Motor neuron (in vitro differentiated cells): ENCODE data around the gene IL34. TPM values are rescaled to one million over a fixed set of nuclear protein-coding genes. Genes with fewer than 3 reads are reported as not detected.

Experiments used
- ATAC-seq, 8 experiments: fragments of 200-7000 bp; cut with Tn5 transposase; replicated peaks in 6 of 8; 2 replicates each; pipeline ENCODE4 v1.8.0; 2021; ENCODE audit warnings: mild to moderate bottlenecking in 8 of 8, moderate library complexity in 8 of 8
- H3K27ac ChIP-seq, 2 donors: fragments of 250-450 bp; sonication (Bioruptor Pico); 2 replicates each; pipeline ENCODE4 v1.9.0; 2021; ENCODE audit warnings: antibody characterized with exemption in 2 of 2, mild to moderate bottlenecking in 2 of 2, moderate library complexity in 1 of 2
- H3K4me1 ChIP-seq, 2 donors: fragments of 250-450 bp; sonication (Bioruptor Pico); replicated peaks in 1 of 2; 2 replicates each; pipeline ENCODE4 v1.6.1; 2021; ENCODE audit warnings: antibody characterized with exemption in 2 of 2, mild to moderate bottlenecking in 2 of 2, moderate library complexity in 1 of 2
- H3K4me3 ChIP-seq, 5 donors: fragments of 250-450 bp; sonication (Bioruptor Pico); 2 replicates each; pipeline ENCODE4 v1.9.0; 2021; ENCODE audit warnings: antibody characterized with exemption in 5 of 5, mild to moderate bottlenecking in 5 of 5, moderate library complexity in 4 of 5
- WGBS, 10 experiments: fragments of 450-650 bp; shearing (Covaris generic); methylation state at CpG; one replicate each; pipeline ENCODE4 v1.0.0; 2022; 5-methylcytosine and 5-hydroxymethylcytosine counted together
- in situ Hi-C, 9 experiments: fragments of 400-800 bp; cut with MboI; loops; one replicate each; pipeline ENCODE4 v1.15.0; 2021; ENCODE audit warnings: low sequenced_read_pairs in 9 of 9, low pct_unique_long_range_greater_than_20kb in 2 of 9; ENCODE audit not compliant: unreplicated experiment in 9 of 9
- total RNA-seq, 8 experiments: library from RNA; unstranded; fragments of 300-600 nt; gene quantifications; 2 replicates each; pipeline versions ENCODE4 v1.2.3 to v1.2.4, GENCODE V29; 2022

Gene IL34
- total RNA-seq, 8 experiments from 2014 or later = 0.25 to 2.5 (median 1.00) TPM

- peaks cover 0 to 9% of the 10 kb centered on the region in 2 donors for H3K4me1 ChIP-seq
- ATAC-seq = peak in 3 of 8 experiments; percentile 77 to 85 (median 78)
- H3K27ac ChIP-seq = no peak overlapping the region
- no peak overlapping the region for H3K4me3 ChIP-seq
- in situ Hi-C loops = loop anchor here in 1 of 9 experiments (10.0 kb wide), 1 partner anchor 88 kb away; no protein-coding TSS in a partner anchor
- 90 to 100% (median 100%) methylated on average over 1 to 2 of the region's 14 CpGs; no CpG with 5 or more reads in 7 of the 10 experiments for WGBS, 10 experiments
Measured at GRCh38 chr16:70676675-70677498, 30.5 kb downstream of the IL34 start.

DNA sequence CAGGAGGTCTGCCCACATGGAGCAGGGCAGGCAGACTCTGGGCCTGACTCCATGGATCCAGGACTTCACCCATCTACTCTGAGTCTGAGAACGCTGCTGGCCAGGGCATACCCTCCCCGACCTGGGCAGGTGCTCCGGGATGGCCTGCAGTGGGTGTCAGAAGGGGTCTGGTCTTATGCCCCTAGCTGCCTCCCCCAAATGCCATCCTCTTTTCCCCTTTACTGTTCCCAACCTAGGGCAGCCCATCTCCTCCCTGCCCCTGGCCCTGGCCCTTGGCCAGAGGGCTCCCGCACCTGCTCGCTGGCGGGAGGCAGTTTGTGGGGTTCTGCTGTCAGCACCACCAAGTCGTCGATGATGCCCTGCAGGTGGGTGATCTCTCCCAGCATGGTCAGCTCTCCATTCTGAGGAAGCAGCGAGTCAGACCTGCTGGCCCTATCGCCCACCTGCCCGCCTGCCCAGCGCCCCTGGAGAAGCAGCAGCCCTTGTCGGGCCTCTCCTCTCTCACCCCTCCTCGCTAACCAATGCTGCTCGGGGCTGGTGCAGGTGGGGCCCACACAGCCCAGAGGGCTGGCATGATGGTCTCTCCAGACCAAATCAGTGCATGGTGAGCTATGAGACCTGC is 31.3 kb downstream of the IL34 start:
- ATAC-seq = no peak
- no peak overlapping the region for H3K4me3 ChIP-seq
- H3K4me1 ChIP-seq = peaks cover under 1 to 14% of the 10 kb centered on the region in 2 donors
- no peak overlapping the region for H3K27ac ChIP-seq
- WGBS, 10 experiments = 90 to 100% (median 95%) methylated on average over 1 to 5 of the region's 15 CpGs; no CpG with 5 or more reads in 7 of the 10 experiments
- in situ Hi-C loops = loop anchor here in 1 of 9 experiments (10.0 kb wide), 1 partner anchor 87 kb away; no protein-coding TSS in a partner anchor

DNA sequence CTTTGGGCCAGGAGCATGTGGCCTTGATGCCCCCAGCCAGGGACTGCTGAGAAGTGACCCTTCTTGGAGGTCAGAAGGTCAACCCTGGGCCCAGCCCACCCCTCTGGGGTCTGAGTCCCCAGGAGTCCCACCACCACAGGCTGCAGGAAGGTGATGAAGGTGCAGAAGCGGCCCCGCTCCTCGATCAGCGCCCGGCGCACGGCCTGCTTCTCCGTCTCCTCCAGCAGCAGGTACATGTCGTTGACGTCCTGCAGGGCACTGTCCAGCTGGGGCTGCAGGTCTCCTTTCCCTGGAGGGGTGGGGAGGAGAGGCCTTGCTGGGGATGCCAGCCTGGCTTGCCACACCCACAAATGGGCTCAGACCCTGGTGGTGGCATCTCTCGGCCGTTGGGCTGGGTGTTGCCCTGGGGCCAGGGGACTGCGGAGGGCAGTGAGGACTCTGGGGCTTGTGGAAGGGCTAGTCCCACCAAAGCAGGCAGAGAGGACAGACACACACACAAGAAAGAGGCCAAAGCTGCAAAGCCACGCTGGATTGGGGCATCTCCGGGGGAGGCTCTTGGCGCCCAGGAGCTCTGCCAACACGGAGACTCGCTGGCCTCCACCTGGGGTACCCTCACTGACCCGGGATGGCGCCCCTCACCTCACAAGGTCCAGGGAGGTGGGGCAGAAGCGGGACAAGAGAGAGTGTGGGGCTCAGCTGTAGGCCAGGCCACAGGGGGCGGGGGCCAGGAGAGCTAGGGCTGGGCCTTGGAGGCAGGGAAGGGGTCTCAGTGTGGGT is 31.9 kb downstream of the IL34 start:
- no peak overlapping the region for H3K4me3 ChIP-seq
- no peak for ATAC-seq
- no peak overlapping the region for H3K27ac ChIP-seq
- in situ Hi-C loops = loop anchor here in 1 of 9 experiments (10.0 kb wide), 1 partner anchor 86 kb away; no protein-coding TSS in a partner anchor
- H3K4me1 ChIP-seq = peaks cover 2 to 17% of the 10 kb centered on the region in 2 donors
- WGBS, 10 experiments = 91 to 98% methylated on average over 6 to 8 of the region's 22 CpGs; no CpG with 5 or more reads in 8 of the 10 experiments

GRCh38 chr16:70678898-70679670 is 32.7 kb downstream of the IL34 start:
- 90 to 98% methylated on average over 2 to 7 of the region's 31 CpGs; no CpG with 5 or more reads in 8 of the 10 experiments for WGBS, 10 experiments
- no peak for ATAC-seq
- in situ Hi-C loops = loop anchor here in 1 of 9 experiments (10.0 kb wide), 1 partner anchor 86 kb away; no protein-coding TSS in a partner anchor
- Histone ChIP-seq H3K4me1 (peaks cover 3 to 17% of the 10 kb centered on the region in 2 donors), H3K27ac (no peak overlapping the region), H3K4me3 (no peak overlapping the region)

DNA sequence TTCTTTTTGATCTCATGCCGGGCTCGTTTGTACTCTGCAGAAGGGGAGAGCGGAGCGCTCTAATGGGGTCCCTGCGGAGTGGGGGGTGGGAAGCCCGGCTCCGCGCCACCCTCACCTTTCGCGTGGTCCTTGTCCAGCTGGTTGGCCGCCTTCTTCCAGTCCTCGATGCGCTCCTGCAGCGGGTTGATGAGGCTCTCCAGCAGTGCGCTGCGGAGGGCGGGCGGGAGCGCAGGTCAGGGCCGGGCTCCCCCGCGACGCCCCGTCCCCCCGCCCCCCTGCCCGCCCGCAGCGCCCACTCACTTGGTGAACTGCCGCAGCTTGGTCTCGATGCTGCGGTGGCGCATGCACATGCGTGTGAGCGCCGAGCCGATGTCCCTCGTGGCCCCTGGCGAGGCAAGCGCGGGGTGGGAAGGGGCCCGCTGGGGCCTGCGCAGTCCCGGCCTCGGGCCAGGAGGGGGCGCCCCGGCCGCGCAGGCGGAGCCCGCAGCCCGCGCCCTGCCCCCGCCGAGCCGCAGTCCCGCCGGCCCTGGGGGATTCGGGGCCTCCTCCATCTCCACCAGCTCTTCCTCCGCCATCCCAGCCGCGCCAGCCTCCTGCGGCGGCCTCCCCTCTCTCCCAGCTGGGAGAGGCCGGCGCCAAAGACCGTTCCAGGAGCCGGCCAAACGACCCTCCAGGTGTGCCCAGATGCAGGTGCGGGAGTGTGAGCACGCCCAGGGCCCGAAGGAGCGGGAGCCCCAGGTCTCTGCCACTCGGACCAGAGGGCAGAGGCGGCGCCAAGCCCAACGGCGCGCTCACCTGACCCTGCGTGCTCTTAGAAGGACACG is 33.5 kb downstream of the IL34 start:
- in situ Hi-C loops = loop anchor here in 1 of 9 experiments (10.0 kb wide), 1 partner anchor 85 kb away; no protein-coding TSS in a partner anchor
- ATAC-seq = peak in 4 of 8 experiments; percentile 2 to 32 (median 22)
- Histone ChIP-seq H3K4me3 (no peak overlapping the region), H3K4me1 (peaks cover 10 to 24% of the 10 kb centered on the region in 2 donors), H3K27ac (no peak overlapping the region)
- WGBS, 10 experiments = 56 to 64% methylated on average over 4 to 6 of the region's 80 CpGs; no CpG with 5 or more reads in 8 of the 10 experiments

GRCh38 chr16:70680495-70681381 is 34.4 kb downstream of the IL34 start:
- H3K27ac ChIP-seq = no peak overlapping the region
- peaks cover 10 to 24% of the 10 kb centered on the region in 2 donors for H3K4me1 ChIP-seq
- no peak overlapping the region for H3K4me3 ChIP-seq
- in situ Hi-C loops = no loop called here
- no peak for ATAC-seq
- 40 to 100% (median 40%) methylated on average over 1 to 3 of the region's 18 CpGs; no CpG with 5 or more reads in 7 of the 10 experiments for WGBS, 10 experiments

- in situ Hi-C loops = no loop called here
- peaks cover 14 to 29% of the 10 kb centered on the region in 2 donors for H3K4me1 ChIP-seq
- WGBS, 10 experiments = 47 to 100% methylated on average over 3 of the region's 13 CpGs; no CpG with 5 or more reads in 8 of the 10 experiments
- no peak overlapping the region for H3K27ac ChIP-seq
- peak in 2 of 8 experiments; percentile 4 to 45 for ATAC-seq
- H3K4me3 ChIP-seq = no peak overlapping the region
Measured at GRCh38 chr16:70681382-70682238, 35.3 kb downstream of the IL34 start.

GRCh38 chr16:70682239-70683145 is 36.1 kb downstream of the IL34 start:
- Histone ChIP-seq H3K4me3 (no peak overlapping the region), H3K4me1 (peaks cover 23 to 38% of the 10 kb centered on the region in 2 donors), H3K27ac (no peak overlapping the region)
- 33 to 80% (median 64%) methylated on average over 1 to 4 of the region's 14 CpGs; no CpG with 5 or more reads in 6 of the 10 experiments for WGBS, 10 experiments
- in situ Hi-C loops = no loop called here
- no peak for ATAC-seq

GRCh38 chr16:70683146-70683944 is 37.0 kb downstream of the IL34 start:
- Histone ChIP-seq H3K27ac (no peak overlapping the region), H3K4me3 (peak overlapping the region in 1 of 5 donors; percentile 68), H3K4me1 (peaks cover 25 to 41% of the 10 kb centered on the region in 2 donors)
- ATAC-seq = no peak
- 95 to 100% methylated on average over 1 to 4 of the region's 13 CpGs; no CpG with 5 or more reads in 8 of the 10 experiments for WGBS, 10 experiments
- in situ Hi-C loops = no loop called here
